ENCODE results near the gene NXPH1. TPM values are rescaled to one million over a fixed set of nuclear protein-coding genes. Genes with fewer than 3 reads are reported as not detected.

NXPH1 gene
- total RNA-seq, 1 experiment from 2014 or later: not detected

- peak overlapping the region; percentile 92 for H3K27ac Mint-ChIP-seq (ENCODE audit: unreplicated experiment)
- TF ChIP-seq, protein P1, sequence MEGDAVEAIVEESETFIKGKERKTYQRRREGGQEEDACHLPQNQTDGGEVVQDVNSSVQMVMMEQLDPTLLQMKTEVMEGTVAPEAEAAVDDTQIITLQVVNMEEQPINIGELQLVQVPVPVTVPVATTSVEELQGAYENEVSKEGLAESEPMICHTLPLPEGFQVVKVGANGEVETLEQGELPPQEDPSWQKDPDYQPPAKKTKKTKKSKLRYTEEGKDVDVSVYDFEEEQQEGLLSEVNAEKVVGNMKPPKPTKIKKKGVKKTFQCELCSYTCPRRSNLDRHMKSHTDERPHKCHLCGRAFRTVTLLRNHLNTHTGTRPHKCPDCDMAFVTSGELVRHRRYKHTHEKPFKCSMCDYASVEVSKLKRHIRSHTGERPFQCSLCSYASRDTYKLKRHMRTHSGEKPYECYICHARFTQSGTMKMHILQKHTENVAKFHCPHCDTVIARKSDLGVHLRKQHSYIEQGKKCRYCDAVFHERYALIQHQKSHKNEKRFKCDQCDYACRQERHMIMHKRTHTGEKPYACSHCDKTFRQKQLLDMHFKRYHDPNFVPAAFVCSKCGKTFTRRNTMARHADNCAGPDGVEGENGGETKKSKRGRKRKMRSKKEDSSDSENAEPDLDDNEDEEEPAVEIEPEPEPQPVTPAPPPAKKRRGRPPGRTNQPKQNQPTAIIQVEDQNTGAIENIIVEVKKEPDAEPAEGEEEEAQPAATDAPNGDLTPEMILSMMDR (IDR thresholded peaks at IDR 0.05; ENCODE audit: unreplicated experiment): no peak
- H3K36me3 Mint-ChIP-seq (ENCODE audit: insufficient read depth, unreplicated experiment): no peaks in the 10 kb centered on the region
- no TSS peak for BruUV-seq (replicated peaks)
- peaks cover 3% of the 10 kb centered on the region for H3K9me3 Mint-ChIP-seq (ENCODE audit: low read depth, unreplicated experiment)
- peak; percentile 61 for DNase-seq
- CTCF ChIA-PET: interaction anchor here (1.4 to 2.7 kb wide), 2 partner anchors 10 to 243 kb away, joined by 3 to 16 read pairs; no protein-coding TSS in a partner anchor
- H3K4me1 Mint-ChIP-seq (ENCODE audit: low read depth, unreplicated experiment): peaks cover 40% of the 10 kb centered on the region
- intact Hi-C loops (cut with micrococcal nuclease; ENCODE audit: unreplicated experiment): loop anchor here (1.0 kb wide), 1 partner anchor 10 kb away; no protein-coding TSS in a partner anchor
- no peaks in the 10 kb centered on the region for H3K27me3 Mint-ChIP-seq (ENCODE audit: unreplicated experiment)
- peak overlapping the region; percentile 36 for H3K4me3 Mint-ChIP-seq (ENCODE audit: low read depth, unreplicated experiment)
Measured at GRCh38 chr7:8480527-8480926, 47.1 kb downstream of the NXPH1 start.

GRCh38 chr7:8481096-8481495, 47.7 kb downstream of the NXPH1 start:
- no peak for DNase-seq
- intact Hi-C loops (cut with micrococcal nuclease; ENCODE audit: unreplicated experiment): no loop called here
- Mint-ChIP-seq H3K9me3 (ENCODE audit: low read depth, unreplicated experiment) (peaks cover 3% of the 10 kb centered on the region), H3K36me3 (ENCODE audit: insufficient read depth, unreplicated experiment) (no peaks in the 10 kb centered on the region), H3K27ac (ENCODE audit: unreplicated experiment) (peak overlapping the region; percentile 92), H3K27me3 (ENCODE audit: unreplicated experiment) (no peaks in the 10 kb centered on the region), H3K4me1 (ENCODE audit: low read depth, unreplicated experiment) (peaks cover 40% of the 10 kb centered on the region), H3K4me3 (ENCODE audit: low read depth, unreplicated experiment) (no peak overlapping the region)
- CTCF ChIA-PET: interaction anchor here (1.4 to 2.7 kb wide), 2 partner anchors 10 to 243 kb away, joined by 3 to 16 read pairs; no protein-coding TSS in a partner anchor
- TF ChIP-seq, protein P1 (IDR thresholded peaks at IDR 0.05; ENCODE audit: unreplicated experiment): no peak
- no TSS peak for BruUV-seq (replicated peaks)

- no peaks in the 10 kb centered on the region for H3K27me3 Mint-ChIP-seq (ENCODE audit: unreplicated experiment)
- no peak overlapping the region for H3K4me3 Mint-ChIP-seq (ENCODE audit: low read depth, unreplicated experiment)
- CTCF ChIA-PET: interaction anchor here (0.8 to 2.7 kb wide), 2 partner anchors 9 to 26 kb away, joined by 3 to 16 read pairs; no protein-coding TSS in a partner anchor
- peak overlapping the region; percentile 31 for H3K27ac Mint-ChIP-seq (ENCODE audit: unreplicated experiment)
- TF ChIP-seq, protein P1 (IDR thresholded peaks at IDR 0.05; ENCODE audit: unreplicated experiment): no peak
- DNase-seq: no peak
- intact Hi-C loops (cut with micrococcal nuclease; ENCODE audit: unreplicated experiment): no loop called here
- H3K9me3 Mint-ChIP-seq (ENCODE audit: low read depth, unreplicated experiment): peaks cover 3% of the 10 kb centered on the region
- no peaks in the 10 kb centered on the region for H3K36me3 Mint-ChIP-seq (ENCODE audit: insufficient read depth, unreplicated experiment)
- H3K4me1 Mint-ChIP-seq (ENCODE audit: low read depth, unreplicated experiment): peaks cover 40% of the 10 kb centered on the region
- no TSS peak for BruUV-seq (replicated peaks)
Measured at GRCh38 chr7:8481752-8482446, 48.5 kb downstream of the NXPH1 start.

GRCh38 chr7:8490391-8491045, 57.1 kb downstream of the NXPH1 start:
- CTCF ChIA-PET: interaction anchor here (4.1 kb wide), 1 partner anchor 9 kb away, joined by 16 read pairs; no protein-coding TSS in a partner anchor
- DNase-seq: no peak
- H3K36me3 Mint-ChIP-seq (ENCODE audit: insufficient read depth, unreplicated experiment): no peaks in the 10 kb centered on the region
- H3K4me3 Mint-ChIP-seq (ENCODE audit: low read depth, unreplicated experiment): peak overlapping the region; percentile 32
- peak overlapping the region; percentile 40 for H3K27ac Mint-ChIP-seq (ENCODE audit: unreplicated experiment)
- intact Hi-C loops (cut with micrococcal nuclease; ENCODE audit: unreplicated experiment): loop anchor here (1.0 kb wide), 2 partner anchors 10 to 53 kb away; no protein-coding TSS in a partner anchor
- BruUV-seq (replicated peaks): no TSS peak
- TF ChIP-seq, protein P1 (IDR thresholded peaks at IDR 0.05; ENCODE audit: unreplicated experiment): no peak
- peaks cover 46% of the 10 kb centered on the region for H3K4me1 Mint-ChIP-seq (ENCODE audit: low read depth, unreplicated experiment)
- peaks cover 15% of the 10 kb centered on the region for H3K9me3 Mint-ChIP-seq (ENCODE audit: low read depth, unreplicated experiment)
- no peaks in the 10 kb centered on the region for H3K27me3 Mint-ChIP-seq (ENCODE audit: unreplicated experiment)
